ENCODE data around the gene CLSTN2.

CLSTN2 gene

GRCh38 chr3:140100479-140100878 lies 165.5 kb downstream of the CLSTN2 start:
- no peak for DNase-seq

- no peak for DNase-seq
Measured at GRCh38 chr3:140103166-140103565, 168.2 kb downstream of the CLSTN2 start.

GRCh38 chr3:140103986-140104645 lies 169.1 kb downstream of the CLSTN2 start:
- no peak for DNase-seq

GRCh38 chr3:140113996-140114788 lies 179.2 kb downstream of the CLSTN2 start:
- DNase-seq, result no peak

GRCh38 chr3:140114789-140115080 lies 179.8 kb downstream of the CLSTN2 start:
- no peak for DNase-seq

- DNase-seq, result no peak
Measured at GRCh38 chr3:140117096-140117526, 182.1 kb downstream of the CLSTN2 start.

- no peak for DNase-seq
Measured at GRCh38 chr3:140122183-140122582, 187.2 kb downstream of the CLSTN2 start.

- DNase-seq, result no peak
Measured at GRCh38 chr3:140128217-140128616, 193.2 kb downstream of the CLSTN2 start.

GRCh38 chr3:140128631-140129030 lies 193.6 kb downstream of the CLSTN2 start:
- peak in 1 of 2 experiments; percentile 7 for DNase-seq

- no peak for DNase-seq
Measured at GRCh38 chr3:140129768-140130284, 194.8 kb downstream of the CLSTN2 start.

- no peak for DNase-seq
Measured at GRCh38 chr3:140131895-140132294, 196.9 kb downstream of the CLSTN2 start.

- no peak for DNase-seq
Measured at GRCh38 chr3:140134231-140134965, 199.4 kb downstream of the CLSTN2 start.

GRCh38 chr3:140135461-140135860 lies 200.5 kb downstream of the CLSTN2 start:
- DNase-seq, result no peak

GRCh38 chr3:140143367-140144069 lies 208.5 kb downstream of the CLSTN2 start:
- DNase-seq, result no peak

GRCh38 chr3:140145528-140145927 lies 210.5 kb downstream of the CLSTN2 start:
- DNase-seq, result no peak

GRCh38 chr3:140146668-140147067 lies 211.7 kb downstream of the CLSTN2 start:
- DNase-seq, result no peak

GRCh38 chr3:140147965-140148490 lies 213.0 kb downstream of the CLSTN2 start:
- no peak for DNase-seq

- no peak for DNase-seq
Measured at GRCh38 chr3:140148824-140149390, 213.9 kb downstream of the CLSTN2 start.

GRCh38 chr3:140151321-140151720 lies 216.3 kb downstream of the CLSTN2 start:
- DNase-seq, result no peak

- no peak for DNase-seq
Measured at GRCh38 chr3:140152851-140153639, 218.1 kb downstream of the CLSTN2 start.

- no peak for DNase-seq
Measured at GRCh38 chr3:140153736-140154135, 218.8 kb downstream of the CLSTN2 start.

GRCh38 chr3:140157161-140157560 lies 222.2 kb downstream of the CLSTN2 start:
- DNase-seq, result no peak

Measured in SW 1271 (cell line).